HCT116 (cell line): ENCODE data around the gene TRIM63. TPM values are rescaled to one million over a fixed set of nuclear protein-coding genes. Genes with fewer than 3 reads are reported as not detected.

Experiments used
- ATAC-seq: fragments of 200-7000 bp; cut with Tn5 transposase; 2 replicates; pipeline ENCODE4 v1.9.1; 2020; ENCODE audit warnings: mild to moderate bottlenecking, moderate library complexity
- BruUV-seq: library from RNA; stranded (reverse); fragments of 400-500 nt; replicated peaks from 2 replicates; lab custom pipeline; 2021; lab: Mats Ljungman, UMichigan
- CTCF ChIA-PET: fragments of 300-600 bp; sonication (Branson Sonifier 250); formaldehyde crosslinking; loops from one replicate; lab custom pipeline; 2021; ENCODE audit warnings: antibody characterized with exemption; lab: Charles Lee
- POLR2A ChIA-PET: fragments of 300-600, 350-600 bp; sonication (Branson Sonifier 250); formaldehyde crosslinking; loops from one replicate; lab custom pipeline; 2021; ENCODE audit warnings: antibody characterized with exemption; lab: Charles Lee
- RAD21 ChIA-PET, 2 experiments: fragments of 300-600 bp; sonication (Branson Sonifier 250); formaldehyde crosslinking; loops; one replicate each; lab custom pipeline; 2023; ENCODE audit warnings: low total read pairs in 2 of 2; ENCODE audit not compliant: uncharacterized antibody in 2 of 2, unreplicated experiment in 2 of 2, low non-redundant PET in 1 of 2; lab: Charles Lee
- DNase-seq: peaks from one replicate; pipeline ENCODE4 v3.0.0-alpha.2; 2010; ENCODE audit warnings: low read depth, low spot score
- H2AFZ ChIP-seq: fragments of 200-600 bp; shearing (Covaris generic), sonication (generic); 2 replicates; pipeline ENCODE4 v1.6.1; 2017; ENCODE audit warnings: low read depth, mixed run types, mixed read lengths, antibody characterized with exemption, low read length; ENCODE audit not compliant: poor library complexity, severe bottlenecking
- H3K27ac ChIP-seq: 2 replicates; pipeline ENCODE4 v1.5.1; 2012; ENCODE audit warnings: low read depth, low read length
- H3K27me3 ChIP-seq: fragments of 200-600 bp; sonication (generic); 2 replicates; pipeline ENCODE4 v1.6.1; 2016; ENCODE audit warnings: mixed run types, low read length, mixed read lengths; ENCODE audit not compliant: insufficient read depth
- H3K36me3 ChIP-seq, 2 experiments: fragments of 200-500 bp in 1 of 2; fragments of 200-600 bp in 1 of 2; sonication (Bioruptor generic) in 1 of 2; sonication (generic) in 1 of 2; 2 replicates each; pipeline versions ENCODE4 v1.5.1 to v1.6.1; 2014 to 2016; ENCODE audit warnings: low read length in 2 of 2, inconsistent platforms in 1 of 2, mixed read lengths in 1 of 2, mixed run types in 1 of 2; ENCODE audit not compliant: insufficient read depth in 2 of 2, control insufficient read depth in 1 of 2
- H3K4me1 ChIP-seq, 2 experiments: fragments of 200-600 bp in 1 of 2; sonication (generic) in 1 of 2; 2 replicates each; pipeline versions ENCODE4 v1.5.1 to v1.6.1; 2012 to 2017; ENCODE audit warnings: low read length in 2 of 2, inconsistent platforms in 1 of 2, mild to moderate bottlenecking in 1 of 2, mixed read lengths in 1 of 2, mixed run types in 1 of 2, moderate library complexity in 1 of 2; ENCODE audit not compliant: insufficient read depth in 2 of 2, control insufficient read depth in 1 of 2
- H3K4me2 ChIP-seq: fragments of 200-600 bp; sonication (generic); 2 replicates; pipeline ENCODE4 v1.6.1; 2017; ENCODE audit warnings: mixed run types, low read length, mixed read lengths
- H3K4me3 ChIP-seq, 2 experiments: fragments of 200-600 bp in 1 of 2; sonication (generic) in 1 of 2; replicated peaks in 1 of 2; 2 replicates each; pipeline ENCODE4 v1.5.1; 2011 to 2016; ENCODE audit warnings: low read length in 2 of 2, control low read depth in 1 of 2, low read depth in 1 of 2, mild to moderate bottlenecking in 1 of 2, mixed read lengths in 1 of 2, mixed run types in 1 of 2
- H3K79me2 ChIP-seq: fragments of 200-600 bp; sonication (generic); 2 replicates; pipeline ENCODE4 v1.6.1; 2017; ENCODE audit warnings: mild to moderate bottlenecking, mixed run types, low read length, moderate library complexity, mixed read lengths; ENCODE audit not compliant: insufficient read depth
- H3K9ac ChIP-seq: fragments of 200-600 bp; sonication (generic); 2 replicates; pipeline ENCODE4 v1.6.1; 2016; ENCODE audit warnings: low read length, mixed read lengths
- H3K9me2 ChIP-seq: fragments of 200-600 bp; sonication (generic), shearing (Covaris generic); 2 replicates; pipeline ENCODE4 v1.6.1; 2017; ENCODE audit warnings: mixed run types, mild to moderate bottlenecking, moderate library complexity; ENCODE audit not compliant: insufficient read depth
- H3K9me3 ChIP-seq, 2 experiments: fragments of 200-500 bp in 1 of 2; fragments of 200-600 bp in 1 of 2; sonication (Bioruptor generic) in 1 of 2; sonication (generic) in 1 of 2; 2 replicates each; pipeline ENCODE4 v1.6.1; 2014 to 2017; ENCODE audit warnings: low read length in 2 of 2, mixed read lengths in 2 of 2, inconsistent platforms in 1 of 2, low read depth in 1 of 2, mild to moderate bottlenecking in 1 of 2, mixed run types in 1 of 2, moderate library complexity in 1 of 2; ENCODE audit not compliant: control insufficient read depth in 1 of 2, insufficient read depth in 1 of 2
- H4K20me1 ChIP-seq: fragments of 200-600 bp; sonication (generic), shearing (Covaris generic); 2 replicates; pipeline ENCODE4 v1.6.1; 2017; ENCODE audit warnings: mixed run types, mild to moderate bottlenecking, moderate library complexity; ENCODE audit not compliant: insufficient read depth
- CBX3 ChIP-seq: IDR thresholded peaks from 2 replicates; pipeline ENCODE4 v1.6.1; 2012; ENCODE audit warnings: low read depth
- CEBPB ChIP-seq: IDR thresholded peaks from 2 replicates; pipeline ENCODE4 v1.6.1; 2012; ENCODE audit warnings: low read depth
- CTCF ChIP-seq, 3 experiments: fragments of 200-600 bp in 1 of 3; sonication (generic) in 1 of 3; IDR thresholded peaks in 2 of 3; conservative IDR thresholded peaks in 1 of 3; 2 replicates each; pipeline ENCODE4 v1.5.1; 2012 to 2017; ENCODE audit warnings: low read depth in 2 of 3, low read length in 2 of 3, antibody characterized with exemption in 1 of 3, borderline replicate concordance in 1 of 3, control low read depth in 1 of 3, mild to moderate bottlenecking in 1 of 3, mixed read lengths in 1 of 3, mixed run types in 1 of 3, moderate library complexity in 1 of 3; ENCODE audit not compliant: insufficient read depth in 1 of 3
- EGR1 ChIP-seq: IDR thresholded peaks from 2 replicates; pipeline ENCODE4 v1.6.1; 2012; ENCODE audit warnings: low read depth
- EZH2 ChIP-seq: fragments of 200-600 bp; sonication (generic); IDR thresholded peaks from 2 replicates; pipeline ENCODE4 v1.6.1; 2017; ENCODE audit warnings: antibody characterized with exemption, mixed run types
- EZH2phosphoT487 ChIP-seq: fragments of 200-600 bp; IDR thresholded peaks from 2 replicates; pipeline ENCODE4 v1.6.1; 2018; ENCODE audit warnings: antibody characterized with exemption, borderline replicate concordance
- FOSL1 ChIP-seq: IDR thresholded peaks from 2 replicates; pipeline ENCODE4 v1.6.1; 2012; ENCODE audit warnings: low read depth
- RAD21 ChIP-seq: IDR thresholded peaks from 2 replicates; pipeline ENCODE4 v1.6.1; 2012; ENCODE audit warnings: low read depth, mild to moderate bottlenecking
- SRF ChIP-seq: IDR thresholded peaks from 2 replicates; pipeline ENCODE4 v1.6.1; 2012; ENCODE audit warnings: low read depth
- ZNF274 ChIP-seq: fragments of 200-500 bp; sonication (Bioruptor generic); IDR thresholded peaks from 2 replicates; pipeline ENCODE4 v1.6.1; 2014; ENCODE audit warnings: mild to moderate bottlenecking, low read depth, low read length, inconsistent platforms
- intact Hi-C: fragments of 100-400 bp; cut with micrococcal nuclease; formaldehyde crosslinking; loops from 2 replicates; pipeline ENCODE4 v1.10.0; 2022
- total RNA-seq: library from RNA; stranded (reverse); gene quantifications from one replicate; pipeline ENCODE4 v1.2.1, GENCODE V29; 2021; ENCODE audit not compliant: unreplicated experiment

The TRIM63 gene
- total RNA-seq, 1 experiment from 2014 or later = not detected

DNA sequence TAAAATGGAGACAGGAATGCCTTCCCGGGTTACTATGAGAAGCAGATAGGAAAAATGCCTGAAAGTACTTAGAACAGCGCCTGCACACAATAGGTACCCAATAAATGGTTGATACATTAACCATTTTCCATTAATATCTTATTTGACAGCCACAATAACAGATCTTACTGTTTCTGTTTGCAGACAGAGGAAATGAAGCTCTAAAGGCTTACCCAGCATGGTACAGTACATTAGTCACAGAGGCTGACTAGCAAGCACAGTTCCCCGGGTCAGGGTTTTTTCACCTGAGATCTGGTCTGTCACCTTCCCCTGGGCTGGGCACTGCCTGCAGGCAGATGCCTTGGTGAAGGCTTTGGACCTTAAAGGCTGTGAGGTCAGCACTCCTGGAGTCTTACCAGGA lies 2.9 kb downstream of the TRIM63 start:
- Histone ChIP-seq H2AFZ (no peak overlapping the region), H3K27me3 (no peaks in the 10 kb centered on the region; the same call in 1 of the 2 replicates), H3K79me2 (no peaks in the 10 kb centered on the region), H3K9ac (no peak overlapping the region), H3K27ac (no peak overlapping the region), H3K4me1 (no peaks in the 10 kb centered on the region), H3K4me3 (no peak overlapping the region), H4K20me1 (no peaks in the 10 kb centered on the region), H3K36me3 (no peaks in the 10 kb centered on the region), H3K9me3 (no peaks in the 10 kb centered on the region), H3K4me2 (no peak overlapping the region), H3K9me2 (no peaks in the 10 kb centered on the region)
- no TSS peak for BruUV-seq
- CTCF ChIA-PET = no interaction called here
- POLR2A ChIA-PET = no interaction called here
- no peak for DNase-seq
- RAD21 ChIA-PET = no interaction called here
- ATAC-seq = no peak
- TF ChIP-seq SRF (no peak), EZH2 (no peak), CEBPB (no peak), ZNF274 (no peak), CBX3 (no peak), CTCF (IDR thresholded peaks at IDR 0.05 in 2 of 3, conservative IDR thresholded peaks at IDR 0.05 in 1 of 3; ENCODE audit: borderline replicate concordance in 1 of 3, insufficient read depth in 1 of 3, low read depth in 2 of 3, low read length in 2 of 3) (no peak), EGR1 (no peak), RAD21 (no peak), EZH2phosphoT487 (no peak), FOSL1 (no peak)
- intact Hi-C loops = no loop called here
